ENCODE measurements around the gene TMC1. TPM values are rescaled to one million over a fixed set of nuclear protein-coding genes. Genes with fewer than 3 reads are reported as not detected.

The TMC1 gene
- total RNA-seq, 1 donor from 2014 or later = not detected

- Mint-ChIP-seq H3K36me3 (no peaks in the 10 kb centered on the region), H3K27ac (no peak overlapping the region), H3K4me3 (no peak overlapping the region), H3K27me3 (ENCODE audit: low read depth) (no peaks in the 10 kb centered on the region), H3K4me1 (no peaks in the 10 kb centered on the region), H3K9me3 (no peaks in the 10 kb centered on the region)
- no peak for DNase-seq (ENCODE audit: low spot score in 2 of 2, unreplicated experiment in 2 of 2)
- TF ChIP-seq CTCF (IDR thresholded peaks at IDR 0.05; ENCODE audit: unreplicated experiment) = no peak
Observed at GRCh38 chr9:72612449-72612848, 91.0 kb downstream of the TMC1 start.

- Mint-ChIP-seq H3K27ac (no peak overlapping the region), H3K27me3 (ENCODE audit: low read depth) (no peaks in the 10 kb centered on the region), H3K4me1 (no peaks in the 10 kb centered on the region), H3K9me3 (no peaks in the 10 kb centered on the region), H3K4me3 (no peak overlapping the region), H3K36me3 (no peaks in the 10 kb centered on the region)
- DNase-seq (ENCODE audit: low spot score in 2 of 2, unreplicated experiment in 2 of 2) = no peak
- no peak for TF ChIP-seq CTCF (IDR thresholded peaks at IDR 0.05; ENCODE audit: unreplicated experiment)
Observed at GRCh38 chr9:72614067-72614466, 92.7 kb downstream of the TMC1 start.

- no peak overlapping the region for H3K4me3 Mint-ChIP-seq
- H3K27ac Mint-ChIP-seq = no peak overlapping the region
- H3K36me3 Mint-ChIP-seq = no peaks in the 10 kb centered on the region
- DNase-seq (ENCODE audit: low spot score in 2 of 2, unreplicated experiment in 2 of 2) = no peak
- H3K4me1 Mint-ChIP-seq = no peaks in the 10 kb centered on the region
- H3K27me3 Mint-ChIP-seq (ENCODE audit: low read depth) = no peaks in the 10 kb centered on the region
- no peaks in the 10 kb centered on the region for H3K9me3 Mint-ChIP-seq
- no peak for TF ChIP-seq CTCF (IDR thresholded peaks at IDR 0.05; ENCODE audit: unreplicated experiment)
Observed at GRCh38 chr9:72615931-72616330, 94.5 kb downstream of the TMC1 start.

GRCh38 chr9:72618811-72619210 is 97.4 kb downstream of the TMC1 start:
- Mint-ChIP-seq H3K4me1 (no peaks in the 10 kb centered on the region), H3K27me3 (ENCODE audit: low read depth) (no peaks in the 10 kb centered on the region), H3K27ac (no peak overlapping the region), H3K4me3 (no peak overlapping the region), H3K36me3 (no peaks in the 10 kb centered on the region), H3K9me3 (no peaks in the 10 kb centered on the region)
- DNase-seq (ENCODE audit: low spot score in 2 of 2, unreplicated experiment in 2 of 2) = no peak
- TF ChIP-seq CTCF (IDR thresholded peaks at IDR 0.05; ENCODE audit: unreplicated experiment) = no peak

GRCh38 chr9:72622186-72622585 is 100.8 kb downstream of the TMC1 start:
- no peaks in the 10 kb centered on the region for H3K36me3 Mint-ChIP-seq
- no peak overlapping the region for H3K4me3 Mint-ChIP-seq
- no peak for DNase-seq (ENCODE audit: low spot score in 2 of 2, unreplicated experiment in 2 of 2)
- H3K9me3 Mint-ChIP-seq = no peaks in the 10 kb centered on the region
- H3K27ac Mint-ChIP-seq = no peak overlapping the region
- H3K4me1 Mint-ChIP-seq = no peaks in the 10 kb centered on the region
- no peak for TF ChIP-seq CTCF (IDR thresholded peaks at IDR 0.05; ENCODE audit: unreplicated experiment)
- no peaks in the 10 kb centered on the region for H3K27me3 Mint-ChIP-seq (ENCODE audit: low read depth)

GRCh38 chr9:72623156-72623555 is 101.7 kb downstream of the TMC1 start:
- Mint-ChIP-seq H3K36me3 (no peaks in the 10 kb centered on the region), H3K4me1 (no peaks in the 10 kb centered on the region), H3K4me3 (no peak overlapping the region), H3K9me3 (no peaks in the 10 kb centered on the region), H3K27me3 (ENCODE audit: low read depth) (no peaks in the 10 kb centered on the region), H3K27ac (no peak overlapping the region)
- DNase-seq (ENCODE audit: low spot score in 2 of 2, unreplicated experiment in 2 of 2) = no peak
- no peak for TF ChIP-seq CTCF (IDR thresholded peaks at IDR 0.05; ENCODE audit: unreplicated experiment)
